Mucosa of descending colon (tissue), 3 donors: ENCODE results near the gene GAD2. TPM values are rescaled to one million over a fixed set of nuclear protein-coding genes. Genes with fewer than 3 reads are reported as not detected.

Experiments
- ATAC-seq: fragments of 200-7000 bp; cut with Tn5 transposase; one replicate; pipeline ENCODE4 v1.9.1; 2020; ENCODE audit warnings: mild to moderate bottlenecking, moderate library complexity
- DNase-seq, 3 donors: peaks; one replicate each; pipeline ENCODE4 v3.0.0-alpha.2; 2020
- H3K36me3 ChIP-seq: fragments of 200-600 bp; one replicate; pipeline ENCODE4 v1.8.0; 2021; ENCODE audit warnings: low read depth, mild to moderate bottlenecking
- H3K4me1 ChIP-seq: fragments of 200-600 bp; one replicate; pipeline ENCODE4 v1.8.0; 2021; ENCODE audit warnings: low read depth, mild to moderate bottlenecking
- H3K4me3 ChIP-seq: fragments of 200-600 bp; one replicate; pipeline ENCODE4 v1.8.0; 2021; ENCODE audit warnings: mild to moderate bottlenecking
- H3K9me3 ChIP-seq: fragments of 200-600 bp; one replicate; pipeline ENCODE4 v1.8.0; 2021; ENCODE audit warnings: mild to moderate bottlenecking
- intact Hi-C, 2 donors: fragments of 100-400 bp; cut with DNase I in 1 of 2; cut with micrococcal nuclease in 1 of 2; formaldehyde crosslinking; loops; one replicate each; pipeline versions ENCODE4 v1.11.0 to v1.11.1; 2022; cut with DNase I, micrococcal nuclease
- total RNA-seq, 3 donors: library from RNA; stranded (reverse); fragmentation: NEBNext Ultra II Directional in 2 of 3; extraction: Animal tissue kit (Norgen Biotek cat#: 25700) in 2 of 3; gene quantifications; one replicate each; pipeline versions ENCODE4 v1.2.1 to v1.2.4, GENCODE V29; 2021 to 2023
- TF ChIP-seq, protein P1 (sequence below): fragments of 200-600 bp; IDR thresholded peaks from one replicate; pipeline ENCODE4 v1.8.0; 2022; ENCODE audit warnings: antibody characterized with exemption, mild to moderate bottlenecking
- donor health status: DM: no; HTN: no; CAD: no; lungs with moderate emphysema.
- donor health status: DM: no; HTN: no; CAD: no.
- donor health status: DM: no; HTN: yes; CAD: no.

The GAD2 gene
- total RNA-seq, 3 donors from 2014 or later, result not detected

DNA sequence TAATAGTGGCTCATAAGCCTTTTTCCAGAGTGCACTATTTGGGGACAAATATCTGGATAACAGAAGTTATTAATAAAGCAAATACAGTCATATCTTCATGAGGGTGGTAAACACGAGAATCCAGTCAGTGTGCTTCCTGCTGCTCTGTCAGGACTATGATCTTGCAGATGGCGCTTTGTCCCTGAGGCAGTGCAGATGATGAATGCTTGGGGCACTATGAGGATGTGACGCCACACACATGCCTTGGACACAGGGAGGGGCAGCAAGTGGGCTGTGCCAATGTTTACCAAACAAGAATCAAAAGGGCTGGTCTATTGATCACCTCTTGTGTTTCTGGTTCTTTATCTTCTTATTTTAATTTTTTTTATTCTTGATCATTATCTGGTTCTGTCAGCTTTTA, 79.8 kb downstream of the GAD2 start:
- DNase-seq, result no peak
- no peaks in the 10 kb centered on the region for H3K9me3 ChIP-seq
- no peaks in the 10 kb centered on the region for H3K4me1 ChIP-seq
- no peak for ATAC-seq
- TF ChIP-seq, protein P1, sequence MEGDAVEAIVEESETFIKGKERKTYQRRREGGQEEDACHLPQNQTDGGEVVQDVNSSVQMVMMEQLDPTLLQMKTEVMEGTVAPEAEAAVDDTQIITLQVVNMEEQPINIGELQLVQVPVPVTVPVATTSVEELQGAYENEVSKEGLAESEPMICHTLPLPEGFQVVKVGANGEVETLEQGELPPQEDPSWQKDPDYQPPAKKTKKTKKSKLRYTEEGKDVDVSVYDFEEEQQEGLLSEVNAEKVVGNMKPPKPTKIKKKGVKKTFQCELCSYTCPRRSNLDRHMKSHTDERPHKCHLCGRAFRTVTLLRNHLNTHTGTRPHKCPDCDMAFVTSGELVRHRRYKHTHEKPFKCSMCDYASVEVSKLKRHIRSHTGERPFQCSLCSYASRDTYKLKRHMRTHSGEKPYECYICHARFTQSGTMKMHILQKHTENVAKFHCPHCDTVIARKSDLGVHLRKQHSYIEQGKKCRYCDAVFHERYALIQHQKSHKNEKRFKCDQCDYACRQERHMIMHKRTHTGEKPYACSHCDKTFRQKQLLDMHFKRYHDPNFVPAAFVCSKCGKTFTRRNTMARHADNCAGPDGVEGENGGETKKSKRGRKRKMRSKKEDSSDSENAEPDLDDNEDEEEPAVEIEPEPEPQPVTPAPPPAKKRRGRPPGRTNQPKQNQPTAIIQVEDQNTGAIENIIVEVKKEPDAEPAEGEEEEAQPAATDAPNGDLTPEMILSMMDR, result no peak
- no peaks in the 10 kb centered on the region for H3K36me3 ChIP-seq
- no peak overlapping the region for H3K4me3 ChIP-seq
- intact Hi-C loops, result no loop called here

DNA sequence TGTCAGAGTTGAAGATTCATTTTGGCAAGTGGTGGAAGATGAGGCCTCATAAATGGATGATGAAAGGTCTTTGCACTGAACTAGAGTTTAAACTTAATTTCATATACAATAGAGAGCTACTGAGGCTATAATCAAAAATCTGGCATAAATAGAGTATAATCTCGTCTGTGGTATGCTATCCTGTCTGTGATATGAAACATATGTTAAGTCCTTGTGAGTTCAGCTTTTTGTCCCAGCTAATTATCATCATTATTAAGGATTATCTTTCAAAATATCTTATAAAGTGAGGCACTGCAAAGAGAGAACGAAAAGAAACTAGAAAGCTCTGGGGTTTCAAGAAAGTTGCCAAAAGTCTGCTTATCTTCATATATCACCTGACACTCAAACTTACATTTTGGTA, 83.4 kb downstream of the GAD2 start:
- DNase-seq (no peak), ATAC-seq (no peak)
- no peaks in the 10 kb centered on the region for H3K9me3 ChIP-seq
- intact Hi-C loops, result no loop called here
- no peaks in the 10 kb centered on the region for H3K4me1 ChIP-seq
- TF ChIP-seq, protein P1, result no peak
- H3K4me3 ChIP-seq, result no peak overlapping the region
- H3K36me3 ChIP-seq, result no peaks in the 10 kb centered on the region

DNA sequence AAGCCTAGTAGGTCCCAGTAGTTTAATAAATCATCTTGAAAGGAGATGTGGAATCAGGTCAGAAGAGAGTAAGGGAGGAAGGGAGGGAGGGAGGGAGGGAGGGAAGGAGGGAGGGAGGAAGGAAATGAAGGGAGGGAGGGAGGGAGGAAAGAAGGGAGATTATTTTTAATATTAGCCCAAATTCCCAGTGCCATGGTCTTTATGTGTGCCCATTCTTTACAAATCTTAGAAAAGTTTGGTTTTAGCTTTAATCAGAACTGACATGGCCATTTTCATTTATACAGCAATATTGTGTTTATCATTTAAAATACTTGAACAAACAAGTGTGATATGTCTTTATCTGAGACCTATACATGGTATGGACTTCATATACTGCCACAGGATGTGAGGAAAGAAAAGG, 86.8 kb downstream of the GAD2 start:
- ATAC-seq (no peak), DNase-seq (no peak)
- intact Hi-C loops, result no loop called here
- H3K9me3 ChIP-seq, result no peaks in the 10 kb centered on the region
- no peak overlapping the region for H3K4me3 ChIP-seq
- TF ChIP-seq, protein P1, result no peak
- no peaks in the 10 kb centered on the region for H3K4me1 ChIP-seq
- no peaks in the 10 kb centered on the region for H3K36me3 ChIP-seq

DNA sequence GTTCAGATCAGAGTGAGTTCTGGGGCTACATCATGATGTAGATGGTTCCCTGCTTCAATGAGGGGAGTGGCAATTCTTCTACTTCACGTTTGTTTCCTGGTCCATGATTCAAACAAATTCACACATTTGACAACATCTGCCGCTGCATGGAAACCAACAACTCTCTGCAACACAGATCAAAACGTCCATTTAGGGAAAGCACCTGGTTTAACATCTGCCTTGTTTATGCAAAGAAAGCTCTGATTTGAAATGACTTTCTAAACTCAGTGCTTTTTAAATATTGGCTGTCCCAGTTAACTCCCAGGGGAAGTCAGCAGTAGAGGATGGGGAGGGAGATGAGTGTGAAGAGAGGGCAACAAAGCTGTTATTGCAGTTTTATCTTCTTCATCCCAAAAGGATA, 93.8 kb downstream of the GAD2 start:
- no peaks in the 10 kb centered on the region for H3K36me3 ChIP-seq
- TF ChIP-seq, protein P1, result no peak
- no peaks in the 10 kb centered on the region for H3K9me3 ChIP-seq
- intact Hi-C loops, result no loop called here
- H3K4me1 ChIP-seq, result no peaks in the 10 kb centered on the region
- DNase-seq, result no peak
- no peak for ATAC-seq
- no peak overlapping the region for H3K4me3 ChIP-seq

DNA sequence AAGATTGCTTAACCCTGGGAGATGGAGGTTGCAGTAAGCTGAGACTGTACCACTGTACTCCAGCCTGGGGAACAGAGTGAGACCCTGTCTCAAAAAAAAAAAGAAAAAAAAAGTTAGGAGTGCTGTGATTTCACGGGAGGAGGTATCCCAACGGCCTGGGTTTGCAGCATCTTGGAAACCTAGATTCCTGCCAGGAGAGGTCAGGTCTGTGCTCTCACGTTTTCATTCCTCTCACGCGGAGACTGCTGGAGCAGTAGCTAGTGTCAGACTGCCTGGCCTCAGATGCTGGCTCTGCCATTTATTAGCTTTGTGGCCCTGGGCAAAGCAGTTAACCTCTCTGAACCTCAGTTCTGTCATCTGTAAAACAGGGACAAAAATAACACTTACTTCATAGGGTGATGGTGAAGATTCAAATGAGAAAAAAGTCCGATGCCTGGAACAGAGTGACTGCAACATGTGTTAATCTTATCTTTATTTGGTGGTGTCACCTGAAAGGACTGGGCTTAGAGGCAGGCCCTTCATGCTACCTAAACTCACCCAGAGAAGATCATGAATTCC, 94.9 kb downstream of the GAD2 start:
- Histone ChIP-seq H3K4me3 (no peak overlapping the region), H3K36me3 (no peaks in the 10 kb centered on the region), H3K4me1 (no peaks in the 10 kb centered on the region), H3K9me3 (no peaks in the 10 kb centered on the region)
- intact Hi-C loops, result no loop called here
- TF ChIP-seq, protein P1, result no peak
- no peak for DNase-seq
- no peak for ATAC-seq
